ENCODE measurements around the gene OTOG.

DNA sequence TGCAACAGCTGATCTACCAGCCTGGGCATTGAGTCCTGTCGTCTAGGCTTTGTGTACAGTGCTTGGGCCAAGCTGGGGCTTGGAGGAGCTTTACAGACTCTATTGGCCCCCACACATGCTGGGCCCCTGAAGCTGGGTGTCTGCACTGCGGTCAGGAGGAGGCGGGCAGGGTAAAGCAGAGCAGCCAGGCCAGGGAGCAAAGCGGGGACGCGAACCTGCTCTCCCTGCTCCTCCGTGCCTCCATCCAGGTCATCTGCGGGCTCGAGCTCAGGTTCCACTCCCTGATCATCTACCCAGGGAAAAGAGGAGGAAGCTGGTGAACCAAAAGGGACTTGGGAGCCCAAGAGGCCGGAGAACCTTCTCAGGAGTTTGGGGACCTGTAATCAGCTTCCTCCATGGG lies 29.9 kb upstream of the OTOG start:
- TF ChIP-seq, protein P1, sequence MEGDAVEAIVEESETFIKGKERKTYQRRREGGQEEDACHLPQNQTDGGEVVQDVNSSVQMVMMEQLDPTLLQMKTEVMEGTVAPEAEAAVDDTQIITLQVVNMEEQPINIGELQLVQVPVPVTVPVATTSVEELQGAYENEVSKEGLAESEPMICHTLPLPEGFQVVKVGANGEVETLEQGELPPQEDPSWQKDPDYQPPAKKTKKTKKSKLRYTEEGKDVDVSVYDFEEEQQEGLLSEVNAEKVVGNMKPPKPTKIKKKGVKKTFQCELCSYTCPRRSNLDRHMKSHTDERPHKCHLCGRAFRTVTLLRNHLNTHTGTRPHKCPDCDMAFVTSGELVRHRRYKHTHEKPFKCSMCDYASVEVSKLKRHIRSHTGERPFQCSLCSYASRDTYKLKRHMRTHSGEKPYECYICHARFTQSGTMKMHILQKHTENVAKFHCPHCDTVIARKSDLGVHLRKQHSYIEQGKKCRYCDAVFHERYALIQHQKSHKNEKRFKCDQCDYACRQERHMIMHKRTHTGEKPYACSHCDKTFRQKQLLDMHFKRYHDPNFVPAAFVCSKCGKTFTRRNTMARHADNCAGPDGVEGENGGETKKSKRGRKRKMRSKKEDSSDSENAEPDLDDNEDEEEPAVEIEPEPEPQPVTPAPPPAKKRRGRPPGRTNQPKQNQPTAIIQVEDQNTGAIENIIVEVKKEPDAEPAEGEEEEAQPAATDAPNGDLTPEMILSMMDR (IDR thresholded peaks at IDR 0.05; ENCODE audit: borderline replicate concordance, extremely low read depth, low read length, poor library complexity, severe bottlenecking) = no peak
- no peak for TF ChIP-seq EZH2 (IDR thresholded peaks at IDR 0.05; ENCODE audit: borderline replicate concordance, low read depth, low read length, severe bottlenecking)
